Muscle layer of colon (tissue), 2 donors: Measurements from ENCODE around the gene RAB8A.
"Not testable (repeated sequence)": the region's sequence is repeated elsewhere in the genome, so short reads cannot be mapped to it uniquely, and the experiment has no call there.

Source experiments
- H3K27ac ChIP-seq: one replicate; pipeline ENCODE4 v1.7.0; 2013; ENCODE audit warnings: low read depth, mild to moderate bottlenecking, low read length, moderate library complexity
- H3K27me3 ChIP-seq, 2 donors: one replicate each; pipeline ENCODE4 v1.7.0; 2013; ENCODE audit warnings: low read length in 2 of 2, mild to moderate bottlenecking in 2 of 2; ENCODE audit not compliant: insufficient read depth in 2 of 2, control insufficient read depth in 1 of 2
- H3K36me3 ChIP-seq: one replicate; pipeline ENCODE4 v1.7.0; 2013; ENCODE audit warnings: mild to moderate bottlenecking, low read length; ENCODE audit not compliant: insufficient read depth
- H3K4me1 ChIP-seq: one replicate; pipeline ENCODE4 v1.7.0; 2013; ENCODE audit warnings: mild to moderate bottlenecking, low read length; ENCODE audit not compliant: insufficient read depth
- H3K4me3 ChIP-seq, 2 donors: one replicate each; pipeline ENCODE4 v1.7.0; 2013; ENCODE audit warnings: low read length in 2 of 2, low read depth in 1 of 2, mild to moderate bottlenecking in 1 of 2, moderate library complexity in 1 of 2
- H3K9ac ChIP-seq: one replicate; pipeline ENCODE4 v1.7.0; 2013; ENCODE audit warnings: low read length
- H3K9me3 ChIP-seq: one replicate; pipeline ENCODE4 v1.7.0; 2013; ENCODE audit warnings: mild to moderate bottlenecking, low read length
- donor health status: abdominal sarcoma.
- donor health status: Adenocarcinoma of cecum.

RAB8A gene

DNA sequence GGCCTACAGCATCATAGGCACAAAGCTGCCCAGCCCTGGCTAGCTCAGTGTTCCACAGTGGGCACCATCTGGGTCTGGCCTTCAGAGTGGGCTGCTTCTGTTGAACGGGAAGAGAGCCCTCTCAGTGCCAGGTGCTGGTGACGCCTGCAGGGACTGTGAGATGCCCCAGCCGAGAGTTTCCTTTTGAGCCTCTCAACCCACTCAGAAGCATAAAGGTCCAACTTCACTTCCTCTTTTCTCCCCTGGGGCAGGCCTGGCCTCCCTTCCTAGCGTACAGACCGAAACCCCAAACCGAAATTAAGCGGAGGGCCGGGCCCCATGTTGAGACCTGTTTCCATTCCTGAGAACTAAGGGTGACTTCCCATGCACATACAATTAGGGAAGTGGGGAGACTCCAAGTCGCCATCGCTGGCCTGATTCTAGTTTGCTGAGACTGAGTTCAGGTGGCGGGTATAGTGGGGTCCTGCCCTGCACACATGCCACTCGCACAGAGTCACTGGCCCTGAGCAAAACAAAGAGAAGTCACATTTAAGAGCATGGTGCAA is 6.9 kb downstream of the RAB8A start:
- Histone ChIP-seq H3K27me3 (no peaks in the 10 kb centered on the region), H3K27ac (no peak overlapping the region), H3K9ac (no peak overlapping the region), H3K4me3 (no peak overlapping the region), H3K9me3 (no peaks in the 10 kb centered on the region), H3K36me3 (peaks cover 48% of the 10 kb centered on the region), H3K4me1 (peaks cover 19% of the 10 kb centered on the region)

DNA sequence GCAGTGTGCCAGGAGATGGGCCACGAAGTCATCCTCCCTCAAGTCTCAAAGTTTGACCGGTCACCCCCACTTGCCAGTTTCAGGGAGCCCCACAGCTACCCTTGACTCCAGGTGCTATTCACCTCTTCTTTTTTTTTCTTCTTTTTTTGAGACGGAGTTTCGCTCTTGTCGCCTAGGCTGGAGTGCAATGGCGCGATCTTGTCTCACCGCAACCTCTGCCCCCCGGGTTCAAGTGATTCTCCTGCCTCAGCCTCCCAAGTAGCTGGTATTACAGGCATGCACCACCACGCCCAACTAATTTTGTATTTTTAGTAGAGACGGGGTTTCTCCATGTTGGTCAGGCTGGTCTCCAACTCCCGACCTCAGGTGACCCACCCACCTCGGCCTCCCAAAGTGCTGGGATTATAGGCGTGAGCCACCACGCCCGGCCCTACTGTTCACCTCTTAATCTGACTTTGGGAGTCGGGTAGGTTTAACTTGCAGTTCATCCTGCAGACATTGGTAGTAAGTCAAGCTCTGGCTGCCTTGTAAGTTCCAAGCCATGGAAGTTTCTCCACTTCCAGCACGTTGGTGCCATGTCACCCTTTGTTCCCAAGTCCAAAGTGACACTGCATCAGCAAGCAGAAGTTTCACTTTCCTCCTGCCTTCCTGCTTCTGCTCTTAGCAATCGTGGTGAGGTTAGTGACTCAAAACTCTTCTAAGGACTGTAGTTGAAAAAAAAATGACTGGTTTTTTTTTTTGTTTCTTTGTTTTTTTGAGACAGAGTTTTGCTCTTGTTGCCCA is 7.6 kb downstream of the RAB8A start:
- H3K27me3 ChIP-seq, H3K9me3 ChIP-seq, H3K4me3 ChIP-seq, H3K27ac ChIP-seq, H3K9ac ChIP-seq: not testable (repeated sequence)
- peaks cover 15% of the 10 kb centered on the region for H3K4me1 ChIP-seq
- peaks cover 52% of the 10 kb centered on the region for H3K36me3 ChIP-seq

DNA sequence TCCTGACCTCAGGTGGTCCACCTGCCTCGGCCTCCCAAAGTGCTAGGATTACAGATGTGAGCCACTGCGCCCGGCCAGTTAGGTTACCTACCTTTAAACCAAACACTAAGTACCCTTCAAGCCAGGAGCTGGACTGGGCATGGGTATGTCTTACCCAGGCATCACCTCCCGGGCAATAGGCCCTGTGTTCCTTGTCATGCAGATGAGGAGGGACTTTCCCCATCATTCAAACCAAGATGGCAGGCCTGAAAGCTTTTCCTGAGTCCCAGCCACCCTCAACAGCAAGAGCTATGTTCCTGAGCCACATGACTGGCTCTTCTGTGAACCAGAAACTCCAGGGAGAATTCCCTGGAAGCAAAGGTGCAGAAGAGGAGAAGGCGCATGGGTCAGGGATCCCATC is 9.5 kb downstream of the RAB8A start:
- Histone ChIP-seq H3K36me3 (peaks cover 65% of the 10 kb centered on the region), H3K9me3 (no peaks in the 10 kb centered on the region), H3K27me3 (no peaks in the 10 kb centered on the region), H3K4me3 (no peak overlapping the region), H3K9ac (no peak overlapping the region), H3K4me1 (peaks cover under 1% of the 10 kb centered on the region), H3K27ac (no peak overlapping the region)

DNA sequence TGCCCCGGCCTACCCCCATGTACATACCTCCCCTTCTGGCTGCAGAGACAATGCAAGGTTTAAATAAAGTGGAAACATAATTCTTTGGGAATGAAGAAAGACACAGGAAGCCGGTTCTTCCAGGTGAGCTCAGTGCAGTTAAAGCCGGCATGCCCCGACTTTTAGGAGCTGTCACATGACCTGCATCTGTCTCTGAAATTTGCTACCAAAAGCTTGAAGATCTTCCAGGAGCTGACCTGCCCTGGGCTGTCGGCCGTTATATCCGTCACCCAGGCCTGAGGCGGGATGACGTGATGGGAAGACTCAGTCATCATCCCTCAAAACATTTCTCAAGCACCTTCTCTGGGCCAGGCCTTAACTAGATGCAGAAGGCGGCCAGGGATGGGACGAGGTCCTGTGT is 10.3 kb downstream of the RAB8A start:
- H3K9me3 ChIP-seq: no peaks in the 10 kb centered on the region

DNA sequence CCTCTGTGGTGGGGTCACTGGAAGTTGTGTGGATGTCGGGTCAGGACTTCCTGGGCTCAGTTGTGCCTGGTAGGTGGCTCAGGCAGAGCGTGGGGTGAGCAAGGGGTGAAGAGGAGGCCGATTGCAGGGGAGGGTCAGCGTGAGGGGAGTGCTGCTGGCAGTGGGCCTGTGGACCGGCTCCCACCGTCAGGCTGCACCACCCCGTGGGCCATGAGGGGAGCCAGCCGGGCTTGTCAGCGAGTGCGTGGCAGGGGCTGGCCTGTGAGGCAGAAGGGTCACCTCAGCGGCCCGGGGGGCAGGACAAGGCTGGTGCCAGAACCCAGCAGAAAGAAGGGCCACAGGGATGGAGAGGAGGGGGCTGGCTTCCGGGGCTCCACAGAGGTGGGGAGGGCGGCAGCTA is 13.3 kb downstream of the RAB8A start:
- Histone ChIP-seq H3K9me3 (no peaks in the 10 kb centered on the region), H3K27ac (no peak overlapping the region), H3K36me3 (peaks cover 78% of the 10 kb centered on the region), H3K4me1 (no peaks in the 10 kb centered on the region), H3K9ac (no peak overlapping the region), H3K27me3 (no peaks in the 10 kb centered on the region), H3K4me3 (no peak overlapping the region)

More for the DNA sequence above, 10.3 kb downstream of the RAB8A start:
- Histone ChIP-seq H3K36me3 (peaks cover 73% of the 10 kb centered on the region), H3K27ac (no peak overlapping the region), H3K27me3 (no peaks in the 10 kb centered on the region), H3K9ac (no peak overlapping the region), H3K4me3 (no peak overlapping the region), H3K4me1 (no peaks in the 10 kb centered on the region)

DNA sequence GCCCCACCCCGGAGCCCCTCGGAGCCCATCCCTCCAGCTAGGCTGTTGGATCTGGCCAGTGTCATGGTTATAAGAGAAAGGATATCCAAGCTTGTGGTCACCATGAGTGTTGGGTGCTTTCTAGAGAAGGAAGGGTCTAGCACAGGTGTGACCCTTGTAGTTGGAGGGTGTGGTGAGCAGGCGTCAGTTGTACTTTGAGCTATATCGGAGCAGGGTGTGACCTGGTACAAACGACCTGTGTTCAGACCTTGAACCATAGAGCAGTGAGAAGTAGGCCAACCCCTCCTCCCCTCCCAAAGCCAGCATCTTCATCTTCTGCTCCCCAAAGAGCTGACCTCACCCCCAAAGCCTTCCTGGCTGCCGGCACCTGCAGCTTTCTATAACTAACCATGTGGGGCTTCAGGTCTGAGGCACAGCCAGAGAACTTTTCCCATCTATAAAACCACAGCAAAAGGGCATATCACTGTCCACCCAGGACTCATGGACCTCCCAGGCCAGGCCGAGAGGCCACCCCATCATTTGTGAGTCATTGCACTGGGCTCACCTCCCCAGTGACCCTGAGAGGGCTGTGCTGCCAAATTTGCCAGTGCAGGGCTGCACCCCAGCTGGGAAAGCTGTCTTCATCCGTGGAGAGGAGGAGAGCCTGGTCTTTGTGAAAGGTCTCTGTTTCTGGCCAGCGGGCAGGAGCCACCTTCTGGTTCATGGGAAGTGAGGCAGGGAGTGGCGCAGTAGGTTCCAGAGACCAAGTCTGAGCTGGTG is 14.2 kb downstream of the RAB8A start:
- Histone ChIP-seq H3K36me3 (peaks cover 81% of the 10 kb centered on the region), H3K27ac (no peak overlapping the region), H3K4me1 (no peaks in the 10 kb centered on the region), H3K9ac (no peak overlapping the region), H3K9me3 (no peaks in the 10 kb centered on the region), H3K27me3 (no peaks in the 10 kb centered on the region), H3K4me3 (no peak overlapping the region)

DNA sequence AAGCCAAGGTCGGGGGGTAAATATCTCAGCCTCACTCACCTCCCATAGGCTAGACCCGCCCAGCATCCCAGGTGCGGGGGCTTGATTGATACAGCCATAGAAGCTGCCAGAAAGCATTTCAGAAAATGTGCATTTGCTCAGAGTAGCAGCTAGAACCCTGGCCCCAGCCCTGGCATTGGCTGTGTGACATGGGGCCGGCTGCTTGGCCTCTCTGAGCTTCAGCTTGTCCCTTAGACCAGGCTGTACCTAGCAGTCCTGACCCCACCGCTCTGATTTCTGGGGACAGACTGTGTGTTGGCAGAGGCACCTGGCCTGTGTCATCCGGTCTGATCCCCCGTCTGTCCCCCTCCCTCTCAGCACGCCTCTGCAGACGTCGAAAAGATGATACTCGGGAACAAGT is 15.4 kb downstream of the RAB8A start:
- Histone ChIP-seq H3K27me3 (no peaks in the 10 kb centered on the region), H3K9ac (no peak overlapping the region), H3K4me1 (no peaks in the 10 kb centered on the region), H3K9me3 (no peaks in the 10 kb centered on the region), H3K4me3 (no peak overlapping the region), H3K36me3 (peaks cover 78% of the 10 kb centered on the region), H3K27ac (no peak overlapping the region)

DNA sequence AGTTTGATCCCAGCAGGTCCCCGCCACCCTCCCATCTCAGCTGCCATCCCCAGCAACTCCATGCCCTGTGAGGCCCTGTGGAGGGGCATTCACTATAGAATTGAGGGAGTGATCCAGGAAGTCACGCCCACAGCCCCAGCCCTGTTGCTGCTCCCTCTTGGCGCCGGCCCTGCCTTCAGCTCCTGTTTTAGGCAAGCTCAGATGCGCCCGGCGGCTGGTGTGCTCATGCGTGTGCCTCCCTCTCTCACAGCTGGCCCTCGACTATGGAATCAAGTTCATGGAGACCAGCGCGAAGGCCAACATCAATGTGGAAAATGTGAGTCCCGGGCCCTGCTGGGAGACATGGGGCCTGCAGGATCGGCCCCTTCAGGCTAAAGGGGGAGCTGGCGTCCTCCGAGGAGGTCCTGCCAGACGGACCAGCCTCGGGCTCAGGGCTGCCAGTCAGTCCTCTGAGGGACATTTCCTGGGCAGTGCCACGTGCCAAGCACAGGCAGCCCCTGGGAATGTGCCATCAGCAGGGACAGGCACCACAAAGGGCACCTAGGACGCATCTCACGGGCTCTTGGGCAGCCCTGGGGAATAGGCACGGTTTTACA is 16.2 kb downstream of the RAB8A start:
- Histone ChIP-seq H3K36me3 (peaks cover 75% of the 10 kb centered on the region), H3K4me1 (no peaks in the 10 kb centered on the region), H3K27me3 (no peaks in the 10 kb centered on the region), H3K27ac (no peak overlapping the region), H3K9ac (no peak overlapping the region), H3K9me3 (no peaks in the 10 kb centered on the region), H3K4me3 (no peak overlapping the region)

DNA sequence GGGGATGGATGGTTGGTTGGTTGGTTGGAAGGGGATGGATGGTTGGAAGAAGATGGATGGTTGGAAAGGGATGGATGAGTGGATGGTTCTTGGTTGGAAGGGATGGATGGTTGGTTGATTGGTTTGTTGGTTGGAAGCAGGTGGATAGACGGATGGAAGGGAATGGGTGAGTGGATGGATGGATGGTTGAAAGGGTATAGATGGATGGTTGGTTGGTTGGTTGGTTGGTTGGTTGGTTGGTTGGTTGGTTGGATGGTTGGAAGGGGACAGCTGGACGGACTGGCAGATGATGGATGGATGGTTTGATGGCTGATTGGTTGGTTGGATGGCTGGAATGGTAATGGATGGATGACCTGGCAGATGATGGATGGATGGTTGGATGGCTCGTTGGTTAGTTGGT is 20.0 kb downstream of the RAB8A start:
- H3K27ac ChIP-seq: no peak overlapping the region
- H3K9me3 ChIP-seq: no peaks in the 10 kb centered on the region
- H3K4me1 ChIP-seq: no peaks in the 10 kb centered on the region
- H3K9ac ChIP-seq: no peak overlapping the region
- H3K27me3 ChIP-seq: no peaks in the 10 kb centered on the region
- peaks cover 65% of the 10 kb centered on the region for H3K36me3 ChIP-seq
- H3K4me3 ChIP-seq: no peak overlapping the region

DNA sequence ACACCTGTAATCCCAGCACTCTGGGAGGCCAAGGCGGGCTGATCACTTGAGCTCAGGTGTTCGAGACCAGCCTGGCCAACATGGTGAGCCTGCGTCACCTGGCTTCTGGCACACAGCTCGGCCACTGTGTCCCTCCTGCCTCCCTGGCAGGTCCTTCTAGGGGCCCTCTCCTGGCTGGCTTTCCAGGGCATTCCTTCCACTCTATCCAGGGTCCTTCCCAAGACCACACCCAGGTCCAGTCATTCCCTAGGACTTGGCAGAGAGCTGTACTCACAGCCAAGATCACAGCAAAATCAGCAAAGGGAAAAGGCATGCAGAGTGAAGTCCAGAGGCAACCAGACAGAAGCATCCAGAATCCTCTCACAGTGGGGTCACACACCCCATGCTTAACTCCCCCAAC is 22.1 kb downstream of the RAB8A start:
- Histone ChIP-seq H3K27me3 (no peaks in the 10 kb centered on the region), H3K9ac (no peak overlapping the region), H3K9me3 (no peaks in the 10 kb centered on the region), H3K27ac (no peak overlapping the region), H3K4me1 (no peaks in the 10 kb centered on the region), H3K4me3 (no peak overlapping the region), H3K36me3 (peaks cover 45% of the 10 kb centered on the region)

DNA sequence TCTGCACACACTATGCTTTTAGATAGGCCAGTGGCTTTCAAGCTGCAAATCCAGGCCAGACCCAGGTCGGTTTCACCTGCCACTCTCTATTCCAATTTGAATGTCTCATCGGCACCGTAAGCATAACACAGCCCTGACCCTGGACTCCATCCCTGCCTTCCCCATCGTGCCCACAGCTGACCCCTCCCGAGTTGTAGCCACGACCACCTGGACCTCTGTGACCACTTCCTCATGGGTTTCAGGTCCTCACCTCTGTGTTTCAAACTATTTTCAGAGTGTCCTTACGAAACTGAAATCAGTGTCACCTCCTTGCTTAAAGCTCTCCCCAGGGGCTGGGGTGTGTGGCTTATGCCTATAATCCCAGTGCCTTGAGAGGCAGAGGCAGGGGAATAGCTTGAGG is 22.8 kb downstream of the RAB8A start:
- Histone ChIP-seq H3K27ac (no peak overlapping the region), H3K27me3 (no peaks in the 10 kb centered on the region), H3K36me3 (peaks cover 38% of the 10 kb centered on the region), H3K9ac (no peak overlapping the region), H3K4me3 (no peak overlapping the region), H3K9me3 (no peaks in the 10 kb centered on the region), H3K4me1 (no peaks in the 10 kb centered on the region)
